ENCODE results near the gene SPATA21.
"Not testable (repeated sequence)": the region's sequence is repeated elsewhere in the genome, so short reads cannot be mapped to it uniquely, and the experiment has no call there.

The SPATA21 gene, protein sequence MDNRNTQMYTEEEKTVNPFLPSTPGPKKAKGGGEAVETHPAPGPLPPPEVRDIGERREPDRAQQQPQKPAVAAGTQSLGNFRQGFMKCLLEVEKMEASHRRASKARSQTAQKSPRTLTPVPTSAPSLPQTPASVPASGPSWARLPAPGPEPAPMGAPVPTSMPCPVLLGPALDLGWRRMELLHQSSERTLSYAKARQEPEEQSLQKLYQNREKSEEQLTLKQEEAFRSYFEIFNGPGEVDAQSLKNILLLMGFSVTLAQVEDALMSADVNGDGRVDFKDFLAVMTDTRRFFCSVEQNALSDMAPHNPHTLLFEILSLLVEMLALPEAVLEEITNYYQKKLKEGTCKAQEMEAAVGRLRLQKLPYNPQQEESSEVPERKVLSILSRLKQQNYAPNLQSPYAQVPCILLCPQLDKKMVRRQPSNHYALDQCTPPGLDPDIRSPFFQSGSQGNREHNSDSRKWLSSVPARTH

DNA sequence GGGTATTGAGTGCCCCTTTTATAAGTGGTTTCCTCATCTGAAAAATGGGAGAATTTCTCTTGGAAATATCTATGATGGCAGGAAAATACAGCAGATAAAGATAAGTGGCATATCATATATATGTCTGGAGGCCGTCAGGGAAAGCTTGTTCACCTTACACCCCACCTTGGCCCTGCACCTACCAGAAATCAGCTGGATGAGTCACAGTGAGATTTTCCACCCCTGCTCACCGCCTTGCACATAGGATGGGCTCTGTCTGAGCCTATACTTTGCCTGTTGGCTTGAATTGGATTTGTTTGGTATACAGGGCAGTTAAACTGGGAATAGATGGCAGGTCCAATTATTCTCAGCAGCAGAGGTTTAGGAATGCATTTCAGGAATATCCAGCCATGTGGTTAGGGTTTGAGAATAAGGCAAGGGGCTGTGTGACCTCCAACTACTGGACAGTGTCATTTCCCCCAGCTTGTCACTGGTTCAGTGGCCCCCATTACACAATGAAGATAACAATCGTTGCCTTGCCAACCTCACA is at the start of gene SPATA21:
Gene SPATA21 (minus strand): TSS at position 479 of the 529 bp plus-strand sequence. CDS start 6,053 bp downstream, outside the sequence.
- no peak for DNase-seq

DNA sequence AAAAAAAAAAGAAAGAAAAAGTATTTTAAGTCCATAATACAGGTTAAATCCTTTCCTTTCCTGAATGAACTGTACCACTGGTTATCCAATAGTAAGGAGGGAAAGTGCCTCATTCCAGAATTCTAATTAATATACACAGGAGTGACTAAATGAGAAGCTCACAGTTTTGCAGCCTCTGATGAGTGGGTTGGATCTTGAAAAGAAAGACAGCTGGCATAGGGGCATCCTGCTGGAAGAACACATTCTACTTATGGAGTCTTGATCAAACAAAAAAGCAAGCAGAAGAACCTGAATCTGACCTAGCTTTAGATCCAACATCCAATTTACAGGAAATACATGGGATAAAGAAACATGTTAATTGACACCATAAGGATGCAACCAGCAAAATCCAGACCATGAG is 49.8 kb upstream of the SPATA21 start:
- not testable (repeated sequence) for DNase-seq

DNA sequence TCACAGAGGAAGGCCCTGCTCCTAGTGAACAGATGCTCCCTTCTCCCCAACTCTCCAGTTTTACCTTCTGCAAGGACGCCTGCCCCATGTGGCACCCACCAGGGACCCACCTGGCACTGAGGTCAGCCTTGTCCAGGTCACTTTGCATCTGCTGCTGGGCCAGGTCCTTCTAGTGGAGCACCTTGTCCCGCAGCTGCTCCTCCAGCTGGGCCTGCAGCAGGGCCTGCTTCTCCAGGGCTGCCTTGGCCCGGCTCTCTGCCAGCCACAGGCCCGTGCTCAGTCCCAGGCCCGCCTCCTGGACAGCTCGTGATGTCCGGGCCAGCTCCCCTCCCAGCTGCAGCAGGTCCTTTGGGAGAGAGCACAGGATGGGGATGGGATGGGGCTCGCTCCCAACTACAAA is 49.1 kb upstream of the SPATA21 start:
- DNase-seq: not testable (repeated sequence)

DNA sequence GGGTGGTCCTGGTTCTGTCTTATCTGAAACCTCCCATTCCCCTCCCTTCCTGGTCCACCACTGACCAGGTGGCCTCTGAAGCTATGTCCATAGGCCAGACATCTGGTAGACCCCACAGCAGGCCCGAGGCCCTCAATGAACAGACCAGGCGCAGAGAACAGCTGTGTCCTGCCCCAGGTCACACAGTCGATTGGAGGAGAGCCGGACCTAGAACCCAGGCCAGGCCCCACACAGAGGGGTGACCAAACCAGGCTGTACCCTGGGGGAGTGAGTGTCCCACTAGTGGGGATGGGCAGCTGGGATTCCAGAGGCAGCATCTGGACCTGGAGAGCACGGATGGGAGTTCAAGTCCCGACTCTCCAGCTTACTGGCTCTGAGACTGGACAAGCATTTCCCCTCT is 47.7 kb upstream of the SPATA21 start:
- no peak for DNase-seq

DNA sequence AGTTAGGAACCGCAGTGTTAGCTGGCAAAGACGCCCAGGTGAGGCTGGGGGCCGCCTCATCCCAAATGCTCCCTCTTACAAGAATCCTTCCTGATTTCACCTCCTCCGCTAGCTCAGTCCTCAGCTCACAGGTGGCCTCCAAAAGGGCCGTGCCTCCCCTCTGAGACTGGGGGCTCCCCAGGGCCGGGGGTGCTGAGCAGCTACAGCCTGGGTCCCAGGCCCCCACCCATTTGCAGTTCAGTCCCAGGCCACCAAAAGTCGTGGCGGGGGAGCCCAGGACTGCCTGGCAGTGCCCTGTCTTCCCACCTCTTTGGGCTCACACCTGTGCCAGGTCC is 47.2 kb upstream of the SPATA21 start:
- DNase-seq: no peak

DNA sequence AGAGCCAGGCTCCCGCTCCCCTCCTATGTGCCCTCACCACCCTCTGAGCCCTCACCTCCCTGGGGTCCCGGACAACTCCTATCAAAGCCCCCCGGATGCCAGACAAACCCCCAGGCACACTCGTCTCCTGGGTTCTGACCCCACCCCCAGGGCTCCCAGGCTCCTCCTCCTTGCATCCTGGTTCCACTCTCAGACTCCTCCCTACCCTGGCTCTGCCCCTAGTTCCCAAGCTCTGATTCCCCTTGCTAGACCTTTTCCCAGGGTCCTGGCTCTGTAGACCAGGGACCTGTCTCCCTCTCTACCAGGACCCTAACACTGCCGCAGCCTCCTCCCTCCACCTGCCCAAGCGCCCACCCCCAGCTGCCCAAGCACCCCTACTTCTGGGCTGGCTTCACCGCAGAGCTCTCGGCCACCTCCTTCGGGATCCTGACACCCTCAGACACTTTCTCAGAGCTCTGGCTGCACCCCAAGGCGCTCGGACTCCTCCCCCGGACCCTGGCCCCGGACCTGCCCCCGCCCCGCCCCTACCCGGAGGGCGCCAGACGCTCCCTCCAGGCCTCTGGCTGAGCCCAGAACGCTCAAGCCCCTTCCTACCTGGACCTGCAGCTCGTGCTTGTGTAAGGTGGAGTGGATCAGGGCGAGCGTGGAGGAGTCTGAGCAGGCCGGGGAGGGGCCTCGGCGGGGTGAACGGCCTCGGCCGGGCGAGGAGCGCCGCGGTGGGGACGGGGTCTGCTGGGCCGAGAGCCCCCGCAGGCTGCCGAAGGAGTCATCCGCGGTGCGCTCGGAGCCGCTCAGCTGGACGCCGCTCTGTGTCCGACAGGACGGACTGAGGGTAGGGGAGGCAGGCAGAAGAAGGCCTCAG is 46.6 kb upstream of the SPATA21 start:
- DNase-seq: not testable (repeated sequence)

DNA sequence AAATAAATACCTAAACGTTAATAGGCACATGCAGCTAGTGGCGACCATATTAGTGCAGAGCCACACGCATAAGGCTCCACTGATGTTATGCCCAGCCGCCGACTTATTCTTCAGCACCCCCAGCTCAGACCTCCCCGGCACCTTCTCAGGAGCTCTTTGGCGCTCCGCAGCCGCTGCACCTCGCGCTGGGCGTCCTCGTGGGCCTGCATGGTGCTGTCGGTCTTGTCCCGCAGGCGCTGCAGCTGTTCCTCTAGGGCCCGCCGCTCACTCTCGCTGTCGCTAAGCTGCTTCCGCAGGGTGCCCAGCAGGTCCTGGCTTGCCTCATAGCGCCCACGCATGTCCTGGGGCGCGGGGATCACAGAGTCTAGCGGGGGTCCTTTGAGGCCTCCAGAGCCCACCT is 45.9 kb upstream of the SPATA21 start:
- not testable (repeated sequence) for DNase-seq

DNA sequence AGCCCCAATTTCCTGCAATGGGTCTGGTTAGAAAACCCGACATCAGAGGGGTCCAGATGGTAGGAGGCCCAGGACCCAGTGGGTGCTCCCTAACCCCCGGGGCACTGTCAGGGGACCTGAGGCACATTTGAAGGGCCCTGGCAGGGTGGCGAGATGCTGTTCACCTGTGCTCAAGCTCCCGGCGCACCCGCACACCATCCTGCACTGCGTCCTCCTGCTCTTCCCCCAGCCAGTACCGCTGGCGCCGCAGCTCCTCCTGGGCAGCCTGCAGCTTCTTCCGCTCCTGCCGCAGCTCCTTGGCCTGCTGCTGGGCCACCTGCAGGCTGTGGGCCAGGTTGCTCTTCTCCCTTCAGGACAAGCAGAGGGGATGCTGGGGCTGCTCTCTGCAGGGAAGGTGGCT is 40.9 kb upstream of the SPATA21 start:
- DNase-seq: no peak

DNA sequence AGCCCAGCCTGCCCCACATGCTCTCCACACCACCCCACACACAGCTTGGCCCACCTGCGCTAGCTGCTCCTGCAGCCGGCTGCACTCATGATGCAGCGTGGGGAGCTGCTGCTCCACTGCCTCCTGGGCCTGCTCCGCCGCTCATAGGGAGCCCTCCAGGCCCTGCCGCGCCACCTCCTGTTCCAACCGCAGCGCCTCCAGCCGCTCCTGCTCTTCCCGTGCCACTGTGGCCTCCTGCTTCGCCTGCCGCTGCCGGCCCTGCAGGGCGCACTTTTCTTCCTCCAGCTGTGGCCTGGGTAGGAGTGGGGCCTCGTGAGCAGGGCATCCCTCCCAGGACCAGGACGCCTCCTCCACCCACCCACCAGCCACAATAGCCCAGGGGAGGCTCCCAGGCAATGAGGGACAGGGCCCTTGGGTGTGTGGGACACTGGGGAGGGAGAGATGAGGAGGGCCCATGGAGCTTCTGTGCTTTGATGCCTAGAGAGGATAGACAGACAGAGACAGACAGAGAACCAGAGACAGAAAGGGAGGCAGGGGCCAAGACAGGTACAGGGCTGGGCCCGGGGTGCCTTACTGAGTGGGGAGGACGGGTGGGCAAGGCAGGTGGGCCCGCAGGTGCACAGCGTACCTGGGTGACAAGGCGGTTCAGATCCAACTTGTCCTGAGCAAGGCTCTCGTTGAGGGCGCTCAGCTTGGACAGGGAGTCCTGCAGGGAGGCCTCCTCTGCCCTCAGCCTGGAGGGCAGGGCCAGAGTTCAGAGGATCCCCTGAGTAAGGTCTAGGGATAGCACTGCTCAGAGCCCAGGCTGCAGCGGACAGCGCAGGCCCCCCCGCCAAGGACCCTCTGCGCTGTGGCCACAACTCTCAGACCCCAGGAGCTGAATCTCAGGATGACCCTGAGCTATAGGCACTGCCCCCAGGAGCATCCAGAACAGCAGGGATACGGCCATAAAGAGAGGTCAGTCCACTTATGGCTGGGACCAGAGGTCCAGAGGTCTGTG is 38.8 kb upstream of the SPATA21 start:
- DNase-seq: not testable (repeated sequence)

DNA sequence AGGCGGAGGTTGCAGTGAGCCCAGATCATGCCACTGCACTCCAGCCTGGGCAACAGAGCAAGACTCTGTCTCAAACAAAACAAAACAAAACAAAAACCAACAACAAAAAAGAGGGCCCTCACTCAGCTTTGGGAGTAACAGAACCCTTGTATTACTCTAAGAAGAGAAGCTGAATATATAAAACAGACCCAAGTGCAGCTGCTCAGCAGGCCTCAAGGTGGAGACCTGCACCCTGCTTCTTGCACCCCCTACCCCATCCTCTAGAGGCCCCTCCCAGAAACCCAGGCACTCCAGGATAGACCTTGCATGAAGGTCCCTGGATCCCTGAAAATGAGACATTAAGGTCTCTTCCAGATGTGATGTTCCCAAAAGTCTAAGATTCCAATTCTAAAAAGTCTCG is 37.7 kb upstream of the SPATA21 start:
- DNase-seq: not testable (repeated sequence)

DNA sequence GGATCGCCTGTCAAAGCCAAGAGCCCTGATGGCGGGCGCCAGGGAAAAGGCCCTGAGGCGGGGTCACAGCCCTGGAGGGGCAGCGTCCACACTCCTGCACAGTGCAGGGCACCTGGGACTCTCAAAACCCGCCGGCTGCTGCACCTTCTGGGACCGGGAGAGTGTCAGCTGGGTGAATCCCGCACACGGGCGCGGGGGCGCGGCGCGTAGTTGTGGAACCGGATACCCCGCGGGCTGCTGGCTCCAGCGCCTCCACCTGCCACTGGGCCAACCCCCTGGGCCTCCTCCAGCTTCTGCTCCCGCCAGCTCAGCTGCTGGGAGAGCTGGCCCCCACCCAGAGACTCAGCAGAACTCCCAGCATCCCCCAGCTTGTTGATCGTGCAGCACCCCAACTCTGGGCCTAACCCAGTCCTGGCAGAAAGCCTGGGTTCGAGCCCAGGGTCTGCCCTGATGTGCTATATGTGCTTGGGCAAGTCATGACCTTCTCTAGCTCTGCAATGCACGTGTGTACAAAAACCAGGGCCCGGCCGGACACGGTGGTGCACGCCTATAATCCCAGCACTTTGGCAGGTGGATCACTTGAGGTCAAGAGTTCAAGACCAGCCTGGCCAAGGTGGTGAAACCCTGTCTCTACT is 37.1 kb upstream of the SPATA21 start:
- DNase-seq: no peak

DNA sequence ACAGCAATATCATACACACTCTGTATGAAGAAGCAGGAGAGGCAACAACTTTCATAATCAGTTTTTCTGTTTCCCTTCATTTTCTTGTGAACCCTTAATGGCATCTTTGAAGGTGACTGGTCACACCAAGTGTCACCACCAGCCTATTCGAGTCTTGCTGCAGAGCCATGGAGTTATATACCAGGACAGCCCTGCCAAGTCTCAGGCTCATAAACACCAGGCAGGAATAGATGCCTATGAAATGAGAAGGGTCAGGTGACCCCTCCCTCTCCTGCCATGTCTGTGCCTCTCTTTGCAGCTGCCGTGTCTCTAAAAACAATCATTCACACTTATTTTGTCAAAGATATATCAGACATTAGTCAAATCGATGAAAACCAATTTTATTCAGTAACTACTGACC is 31.3 kb upstream of the SPATA21 start:
- no peak for DNase-seq

DNA sequence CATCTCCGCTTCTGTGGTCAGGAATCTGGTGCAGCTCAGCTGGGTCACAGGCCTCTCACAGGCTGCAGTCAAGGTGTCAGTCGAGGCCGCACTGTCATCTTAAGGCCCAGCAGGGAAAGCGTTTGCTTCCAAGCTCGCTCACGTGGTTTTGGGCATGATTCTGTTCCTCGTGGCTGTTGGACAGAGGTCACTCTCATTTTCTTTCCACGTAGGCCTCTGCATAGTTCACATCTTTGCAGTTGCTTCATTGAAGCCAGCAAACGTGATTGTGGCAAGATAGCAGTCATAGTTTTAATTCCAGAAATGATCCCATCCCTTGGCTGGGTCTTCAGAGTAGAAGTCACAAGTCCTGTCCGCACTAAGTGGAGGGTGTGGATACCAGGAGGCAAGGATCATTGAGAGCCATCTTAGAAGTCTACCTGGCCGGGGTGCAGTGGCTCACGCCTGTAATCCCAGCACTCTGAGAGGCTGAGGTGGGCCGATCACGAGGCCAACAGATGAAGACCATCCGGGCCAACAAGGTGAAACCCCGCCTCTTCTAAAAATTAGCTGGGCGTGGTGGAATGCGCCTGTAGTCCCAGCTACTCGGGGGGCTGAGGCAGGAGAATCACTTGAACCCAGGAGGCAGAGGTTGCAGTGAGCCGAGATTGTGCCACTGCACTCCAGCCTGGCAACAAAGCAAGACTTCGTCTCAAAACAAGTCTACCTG is 27.8 kb upstream of the SPATA21 start:
- DNase-seq: no peak

DNA sequence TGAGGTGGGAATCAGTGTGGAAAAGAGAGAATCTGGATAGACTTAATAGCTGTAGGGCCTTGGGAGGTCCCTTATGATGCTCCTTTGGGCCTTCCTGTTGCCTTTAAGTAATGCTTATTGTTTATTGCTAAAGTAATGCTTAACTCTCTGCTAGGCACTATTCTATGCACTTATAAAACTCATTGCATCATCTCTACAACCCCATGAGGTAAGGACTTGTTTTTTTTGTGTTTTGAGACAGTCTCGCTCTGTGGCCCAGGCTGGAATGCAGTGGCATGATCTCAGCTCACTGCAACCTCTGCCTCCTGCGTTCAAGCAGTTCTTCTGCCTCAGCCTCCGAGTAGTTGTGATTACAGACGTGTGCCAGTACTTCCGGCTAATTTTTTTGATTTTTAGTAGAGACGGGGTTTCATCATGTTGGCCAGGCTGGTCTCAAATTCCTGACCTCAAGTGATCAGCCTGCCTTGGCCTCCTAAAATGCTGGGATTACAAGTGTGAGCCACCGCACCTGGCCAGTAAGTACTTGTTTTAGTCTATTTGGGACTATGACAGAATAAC is 25.6 kb upstream of the SPATA21 start:
- DNase-seq: no peak

DNA sequence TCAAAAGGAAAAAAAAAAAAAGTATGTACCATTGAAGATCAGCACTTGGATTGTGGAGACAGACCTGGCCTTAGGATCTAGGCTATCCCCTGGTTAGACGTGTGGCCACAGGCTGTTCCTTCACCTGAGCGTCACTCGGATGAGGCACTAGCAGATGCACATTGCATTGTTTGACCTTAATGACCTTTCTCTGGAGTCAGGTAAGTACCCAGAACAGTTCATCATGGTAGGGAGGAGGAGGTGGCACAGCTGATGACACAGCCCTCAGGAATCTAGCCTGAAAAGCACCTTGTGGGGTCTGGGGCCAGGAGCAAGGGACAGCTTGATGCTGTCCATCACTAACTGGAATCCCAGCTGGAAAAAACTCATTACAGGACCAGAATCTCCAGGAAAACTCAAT is 24.5 kb upstream of the SPATA21 start:
- DNase-seq: no peak

DNA sequence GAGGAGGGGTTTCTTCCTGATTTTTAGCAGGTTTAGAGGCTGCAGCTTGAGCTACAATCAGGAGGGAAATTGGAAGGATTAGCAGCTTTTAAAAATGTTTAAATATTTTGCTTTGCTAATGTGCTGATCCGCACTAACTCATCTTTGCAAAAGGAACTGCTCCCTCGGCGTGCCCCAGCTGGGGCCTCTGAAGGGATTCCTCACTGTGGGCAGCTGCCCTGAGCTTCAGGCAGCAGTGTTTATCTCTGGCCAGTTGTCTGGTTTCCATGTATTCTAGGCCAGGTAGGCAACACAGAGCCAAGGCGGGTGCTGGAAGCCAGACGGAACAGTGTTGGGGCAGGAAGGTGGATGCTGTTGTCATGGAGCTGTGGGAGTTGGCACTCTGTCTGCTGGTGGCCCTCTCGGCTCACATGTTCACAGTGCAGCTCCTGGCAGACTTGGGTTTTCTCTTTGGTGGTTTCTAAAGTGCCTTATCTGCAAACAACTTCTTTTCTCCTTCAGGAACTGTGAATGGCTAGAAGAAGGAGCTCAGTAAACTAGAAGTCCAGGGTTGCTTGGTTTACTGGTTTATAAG is 22.2 kb upstream of the SPATA21 start:
- DNase-seq: no peak

DNA sequence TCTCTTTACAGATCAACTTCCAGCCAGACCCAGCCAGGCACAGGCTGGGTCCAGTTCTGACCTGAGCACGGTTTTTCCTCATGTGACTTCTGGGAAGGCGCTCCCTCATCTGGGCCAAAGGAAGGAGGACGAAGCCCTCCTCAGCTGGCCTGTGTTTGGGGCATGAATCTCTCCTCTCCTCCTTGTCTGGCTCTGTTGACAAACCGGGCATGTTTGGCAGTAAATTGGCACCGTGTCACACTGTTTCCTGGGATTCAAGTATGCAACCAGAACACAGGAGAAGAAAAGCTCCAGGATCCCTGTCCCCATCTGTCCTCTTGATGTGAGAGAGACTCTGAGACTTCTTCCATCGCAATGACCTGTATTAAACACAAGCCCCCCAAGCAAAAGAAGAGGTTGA is 21.6 kb upstream of the SPATA21 start:
- no peak for DNase-seq

DNA sequence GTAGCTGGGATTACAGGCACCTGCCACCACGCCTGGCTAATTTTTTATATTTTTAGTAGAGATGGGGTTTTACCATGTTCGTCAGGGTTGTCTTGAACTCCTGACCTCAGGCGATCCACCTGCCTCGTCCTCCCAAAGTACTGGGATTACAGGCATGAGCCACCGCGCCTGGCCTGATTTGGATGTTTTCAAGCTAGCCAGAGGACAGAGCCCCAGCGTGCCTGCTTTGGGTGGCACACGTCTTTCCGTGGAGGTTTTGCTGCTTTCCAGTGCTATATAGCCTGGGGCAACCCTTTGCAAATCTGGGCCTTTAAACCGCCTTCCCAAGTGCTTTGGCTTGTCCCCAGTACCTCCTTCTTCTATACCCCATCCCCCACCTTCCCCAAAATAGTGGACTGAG is 18.9 kb upstream of the SPATA21 start:
- not testable (repeated sequence) for DNase-seq

DNA sequence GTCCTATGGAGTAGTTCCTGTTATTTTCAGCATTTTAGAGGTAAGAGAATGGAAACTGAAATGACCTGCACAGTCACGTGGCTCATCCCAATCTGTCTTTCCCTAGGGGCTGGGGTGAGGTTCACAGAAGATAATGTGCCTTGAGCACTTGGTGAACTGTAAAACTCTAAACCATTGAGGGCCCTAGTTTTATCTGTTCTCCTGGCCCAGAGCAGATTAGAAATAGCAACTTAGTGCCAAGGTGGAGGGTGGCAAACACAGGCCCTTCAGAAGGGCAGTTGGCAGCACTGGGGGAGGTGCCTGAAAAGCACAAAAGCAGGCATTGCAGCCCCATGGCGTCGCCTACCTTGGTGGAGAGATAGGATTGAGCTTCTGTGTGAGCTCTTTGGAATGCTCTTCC is 17.7 kb upstream of the SPATA21 start:
- DNase-seq: not testable (repeated sequence)

DNA sequence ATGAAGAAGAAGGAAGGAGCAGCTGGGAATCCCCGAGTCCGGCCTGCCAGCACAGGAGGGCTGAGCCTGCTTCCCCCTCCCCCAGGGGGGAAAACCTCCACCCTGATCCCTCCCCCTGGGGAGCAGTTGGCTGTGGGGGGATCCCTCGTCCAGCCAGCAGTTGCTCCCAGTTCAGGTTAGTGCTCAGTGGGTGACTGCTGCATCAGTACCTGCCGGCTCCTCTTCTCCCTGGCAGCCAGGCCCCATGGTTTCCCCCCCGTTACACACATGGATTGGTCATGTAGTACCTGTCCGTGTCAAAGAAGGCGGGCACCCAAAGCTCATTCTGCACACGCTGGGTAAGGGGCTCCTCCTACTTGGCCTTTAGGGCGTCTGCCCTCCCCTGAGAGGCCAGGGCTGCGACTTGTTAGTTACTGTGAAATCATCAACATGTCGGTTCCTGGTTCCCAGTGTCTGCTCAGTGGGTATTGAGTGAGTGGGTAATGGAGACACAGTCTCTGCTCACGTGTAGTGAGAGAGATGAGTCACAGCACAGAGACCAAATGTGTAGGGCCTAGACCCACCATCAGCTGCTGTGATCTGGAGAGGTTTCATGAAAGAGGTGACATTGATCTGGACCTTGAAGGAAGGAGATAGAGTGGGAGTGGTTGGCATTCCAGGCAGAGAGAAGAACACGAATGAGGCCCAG is 14.8 kb upstream of the SPATA21 start:
- DNase-seq: no peak

Data from CD4-positive, alpha-beta T cell treated with Interferon gamma for 1 hour (primary cell).